Femur (tissue), 1 donor: ENCODE measurements around the gene ZNF850.
A peak's percentile ranks its signal among the peaks of the same experiment; 100 is the strongest.
"Not testable (repeated sequence)": the region's sequence is repeated elsewhere in the genome, so short reads cannot be mapped to it uniquely, and the experiment has no call there.

ENCODE experiments used
- DNase-seq: peaks from one replicate; pipeline ENCODE4 v3.0.0-alpha.2; 2017

Gene ZNF850

DNA sequence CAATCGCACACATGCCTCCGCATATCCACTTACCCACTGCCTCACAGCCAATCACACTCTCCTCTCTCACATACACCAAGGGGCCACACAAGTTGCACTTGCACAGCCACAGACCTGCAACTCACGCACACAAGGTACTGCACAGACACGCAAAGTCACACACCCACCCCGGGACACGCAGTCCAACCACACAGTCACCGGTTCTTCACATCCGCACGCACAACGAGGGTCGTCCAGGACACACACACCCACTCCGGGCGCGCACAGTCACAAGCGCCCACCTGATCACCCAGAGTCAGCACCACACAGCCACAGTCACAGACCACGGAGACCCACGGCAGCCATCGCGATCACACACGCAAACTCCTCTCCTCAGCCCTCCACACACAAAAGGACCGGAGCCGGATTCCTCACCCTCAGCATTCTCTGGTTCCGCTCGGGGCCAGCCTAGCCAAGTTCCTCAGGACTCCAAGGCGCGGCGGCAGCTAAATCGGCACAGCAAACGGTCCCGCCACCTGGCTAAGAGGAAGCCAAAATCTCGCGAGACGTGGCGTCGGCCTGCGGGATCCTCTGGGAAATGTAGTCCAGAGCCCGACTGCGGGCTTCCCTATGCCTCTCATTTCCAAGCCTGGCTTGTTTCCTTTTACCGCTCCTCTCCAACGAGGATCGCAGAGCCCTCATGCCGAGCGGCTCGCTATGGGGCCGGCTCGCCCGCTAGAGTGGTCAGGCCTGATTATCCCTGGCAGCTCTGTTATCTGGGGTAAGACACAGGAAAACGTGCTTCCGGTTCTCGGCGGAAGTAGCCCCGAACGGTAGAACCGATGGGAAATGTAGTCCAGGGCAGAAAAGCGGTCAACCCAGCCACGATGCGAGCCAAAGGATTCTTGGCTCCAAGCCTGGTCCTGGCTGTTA is at the start of gene ZNF850:
TSS of gene ZNF850 (minus strand) at position 497 of the 912 bp plus-strand sequence. CDS start 10,201 bp downstream, outside the sequence.
- DNase-seq = peak; percentile 96

- no peak for DNase-seq
These were observed 49.2 kb upstream of the ZNF850 start for GRCh38 chr19:36821758-36822157.

- DNase-seq = no peak
These were observed 46.6 kb upstream of the ZNF850 start for GRCh38 chr19:36819130-36819630.

DNA sequence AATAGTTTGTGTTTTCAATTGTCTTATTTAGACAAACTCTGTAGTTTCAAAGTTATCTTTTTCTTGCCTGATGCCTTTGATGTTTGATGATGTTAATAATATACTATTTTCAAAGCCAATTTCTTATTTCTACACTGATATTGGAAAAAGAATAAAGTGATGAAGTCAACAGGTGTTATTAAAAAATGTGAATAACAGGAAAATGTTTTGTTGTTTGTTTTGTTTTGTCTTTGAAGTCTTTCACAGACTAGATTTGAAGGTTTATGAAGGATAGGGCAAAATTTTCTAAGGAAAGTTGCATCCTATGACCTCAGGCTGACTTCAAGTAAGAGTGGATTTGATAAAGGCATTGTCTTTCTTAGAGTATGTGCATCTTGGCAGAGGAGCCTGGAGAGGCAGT is 34.4 kb upstream of the ZNF850 start:
- no peak for DNase-seq

GRCh38 chr19:36805364-36805763 is 32.8 kb upstream of the ZNF850 start:
- no peak for DNase-seq

DNA sequence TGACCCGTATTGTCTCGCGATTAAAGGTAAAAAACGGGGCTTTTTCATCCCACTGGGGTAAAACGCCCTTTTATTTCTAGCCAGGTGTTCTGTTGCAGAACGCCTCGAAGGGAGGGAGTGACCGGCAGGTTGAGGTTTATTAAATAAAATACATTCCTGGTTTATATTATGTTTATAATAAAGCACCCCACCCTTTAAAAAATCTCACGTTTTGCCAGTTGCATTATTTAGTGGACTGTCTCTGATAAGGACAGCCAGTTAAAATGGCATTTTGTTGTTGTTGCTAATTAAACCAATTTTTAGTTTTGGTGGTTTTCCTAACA is 25.1 kb upstream of the ZNF850 start:
- DNase-seq = no peak

DNA sequence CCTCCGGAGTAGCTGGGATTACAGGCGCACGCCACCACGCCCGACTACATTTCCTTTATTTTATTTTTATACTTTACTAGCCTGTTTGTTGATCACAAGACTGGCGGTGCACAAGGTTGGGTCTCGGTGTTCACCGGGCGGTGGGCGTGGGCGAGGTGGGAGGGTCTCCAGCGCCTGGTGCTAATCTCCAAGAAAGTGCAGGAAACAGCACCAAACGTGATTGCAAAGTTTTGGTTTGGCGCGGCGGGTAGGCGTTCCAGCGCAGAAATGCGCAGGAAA is 24.0 kb upstream of the ZNF850 start:
- DNase-seq = no peak

GRCh38 chr19:36791420-36792141 is 19.0 kb upstream of the ZNF850 start:
- DNase-seq = peak; percentile 28

DNA sequence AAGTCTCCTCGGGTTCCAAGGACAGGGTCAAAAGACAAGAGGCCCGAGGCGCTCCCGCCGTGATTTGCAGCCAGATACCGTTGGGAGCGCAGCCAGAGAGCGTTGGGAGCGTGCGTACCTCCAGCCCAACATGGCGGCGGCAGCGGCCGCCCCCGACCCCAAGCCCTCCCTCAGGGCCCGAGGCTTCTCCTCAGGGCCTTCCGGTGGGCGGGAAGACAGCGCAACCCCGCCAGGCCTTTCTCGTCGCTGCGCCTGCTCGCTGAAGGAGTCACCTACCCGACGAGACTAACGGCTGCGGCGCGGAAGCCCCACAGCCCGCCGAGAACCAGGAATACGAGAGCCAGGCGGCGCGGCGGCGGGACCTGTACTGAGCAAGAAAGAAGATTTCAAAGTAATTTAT is 3.2 kb upstream of the ZNF850 start:
- DNase-seq = peak; percentile 64

DNA sequence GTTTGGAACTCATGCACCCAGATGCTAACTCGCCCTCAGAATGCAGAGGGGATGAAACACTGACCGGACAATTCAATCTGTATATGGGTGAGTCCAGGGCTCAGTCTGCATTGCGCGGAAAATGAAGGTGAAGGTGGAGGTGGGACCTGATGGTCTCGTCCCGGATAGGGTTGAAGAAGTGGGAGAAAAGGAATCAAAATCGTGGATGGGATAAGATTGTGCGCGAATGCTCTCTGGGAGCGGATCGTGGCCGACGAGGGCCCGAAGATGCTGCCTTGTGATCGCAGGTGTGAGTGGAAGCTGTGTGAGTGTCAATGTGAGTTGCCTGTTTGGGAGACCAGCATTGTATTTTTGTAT is 594 bp upstream of the ZNF850 start:
- DNase-seq = no peak

DNA sequence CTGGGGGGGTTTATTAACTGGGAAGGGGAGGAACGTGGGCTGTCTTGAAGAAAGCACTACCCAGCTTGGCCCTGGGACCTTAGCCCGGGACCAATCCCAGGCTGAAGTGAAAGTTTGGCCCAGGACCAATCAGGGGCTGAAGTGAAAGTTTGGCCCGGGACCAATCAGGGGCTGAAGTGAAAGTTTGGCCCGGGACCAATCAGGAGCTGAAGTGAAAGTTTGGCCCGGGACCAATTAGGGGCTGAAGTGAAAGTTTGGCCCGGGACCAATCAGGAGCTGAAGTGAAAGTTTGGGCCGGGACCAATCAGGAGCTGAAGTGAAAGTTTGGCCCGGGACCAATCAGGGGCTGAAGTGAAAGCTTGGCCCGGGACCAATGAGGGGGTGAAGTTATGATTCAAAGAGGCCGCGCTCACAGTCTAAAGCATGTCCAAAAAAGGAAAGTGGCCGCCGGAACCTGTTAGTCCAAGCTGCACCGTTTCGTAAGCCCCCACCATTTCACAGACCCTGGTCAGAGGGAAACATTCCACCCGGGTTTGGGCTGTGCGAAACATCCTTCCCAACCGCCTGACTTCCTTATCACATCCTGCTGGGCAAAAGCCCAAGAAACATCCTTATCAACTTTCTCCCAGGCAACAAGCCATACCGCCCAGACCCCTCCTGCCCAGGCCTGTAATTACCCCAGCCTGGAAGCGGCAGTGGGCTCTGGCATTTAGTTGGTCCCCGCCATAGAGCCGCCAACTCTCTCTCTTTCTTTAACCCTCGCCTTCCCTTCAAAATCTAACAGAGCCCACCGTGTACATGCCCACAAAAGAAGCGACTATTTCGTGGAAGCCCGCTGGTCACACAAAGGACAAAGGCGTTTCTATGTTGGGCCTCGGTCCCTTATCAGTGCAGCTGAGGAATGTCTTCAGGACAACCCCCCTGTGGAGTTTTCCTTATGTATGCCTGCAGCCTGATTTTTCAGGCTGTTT is 1.1 kb downstream of the ZNF850 start:
- DNase-seq = peak; percentile 79

DNA sequence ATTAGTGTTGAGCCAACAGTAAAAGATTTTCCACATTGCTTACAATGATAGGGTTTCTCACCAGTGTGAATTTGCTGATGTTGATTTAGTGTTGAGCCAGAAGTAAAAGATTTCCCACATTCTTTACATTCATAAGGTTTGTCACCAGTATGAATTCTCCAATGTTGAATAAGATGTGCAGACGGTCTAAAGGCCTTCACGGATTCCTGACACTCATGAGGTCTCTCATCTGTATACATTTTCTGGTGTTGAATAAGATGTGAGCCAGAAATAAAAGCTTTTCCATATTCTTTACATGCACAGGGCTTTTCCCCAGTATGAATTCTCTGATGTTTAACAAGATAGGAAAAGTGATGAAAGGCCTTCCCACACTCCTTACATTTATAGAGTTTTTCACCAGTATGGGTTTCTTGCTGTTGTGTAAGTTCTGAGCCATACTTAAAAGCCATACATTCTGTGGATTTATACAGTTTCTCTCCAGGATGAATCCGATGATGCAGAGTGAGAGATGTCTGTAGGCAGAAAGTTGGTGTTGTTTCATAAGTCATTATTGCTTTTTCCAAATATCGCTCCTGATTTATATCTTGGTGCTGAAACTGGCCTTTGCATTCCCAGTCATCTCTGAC is 22.4 kb downstream of the ZNF850 start:
- DNase-seq = no peak

GRCh38 chr19:36749613-36750012 is 23.0 kb downstream of the ZNF850 start:
- DNase-seq = not testable (repeated sequence)

GRCh38 chr19:36748431-36749275 is 24.0 kb downstream of the ZNF850 start:
- no peak for DNase-seq

- DNase-seq = no peak
These were observed 24.9 kb downstream of the ZNF850 start for GRCh38 chr19:36747750-36748149.

GRCh38 chr19:36745870-36746269 is 26.7 kb downstream of the ZNF850 start:
- no peak for DNase-seq

- DNase-seq = not testable (repeated sequence)
These were observed 36.4 kb downstream of the ZNF850 start for GRCh38 chr19:36736166-36736565.

- DNase-seq = no peak
These were observed 52.7 kb downstream of the ZNF850 start for GRCh38 chr19:36719687-36720556.

DNA sequence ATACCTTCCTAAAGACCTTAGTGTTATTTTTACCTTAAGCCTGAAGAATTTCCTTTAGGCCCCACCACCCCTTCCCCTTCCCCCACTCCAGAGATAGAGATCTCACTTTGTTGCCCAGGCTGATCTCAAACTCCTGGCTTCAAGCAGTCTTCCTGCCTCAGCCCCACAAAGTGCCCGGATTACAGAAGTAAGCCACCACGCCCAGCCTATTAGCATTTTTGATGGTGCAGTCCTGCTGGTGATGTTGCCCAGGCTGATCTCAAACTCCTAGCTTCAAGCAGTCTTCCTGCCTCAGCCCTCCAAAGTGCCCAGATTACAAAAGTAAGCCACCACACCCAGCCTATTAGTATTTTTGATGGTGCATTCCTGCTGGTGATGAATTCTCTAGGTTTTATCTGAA is 63.2 kb downstream of the ZNF850 start:
- no peak for DNase-seq

- DNase-seq = no peak
These were observed 65.5 kb downstream of the ZNF850 start for GRCh38 chr19:36707134-36707533.

- no peak for DNase-seq
These were observed 84.5 kb downstream of the ZNF850 start for GRCh38 chr19:36688058-36688457.
